Prostate gland (tissue), 2 donors: ENCODE data around the gene LRBA.

Experiments
- POLR2A ChIP-seq: fragments of 450-650 bp; IDR thresholded peaks from one replicate; pipeline ENCODE4 v1.6.1; 2016; ENCODE audit warnings: antibody characterized with exemption, mild to moderate bottlenecking
- TF ChIP-seq, protein P1 (sequence below), 4 experiments: fragments of 200-600 bp in 2 of 4; fragments of 450-650 bp in 2 of 4; sonication (generic) in 2 of 4; IDR thresholded peaks; 1 replicate in 3 of 4; 2 replicates in 1 of 4; pipeline ENCODE4 v1.5.1; 2016 to 2019; ENCODE audit warnings: antibody characterized with exemption in 4 of 4, mild to moderate bottlenecking in 2 of 4, moderate library complexity in 2 of 4

DNA sequence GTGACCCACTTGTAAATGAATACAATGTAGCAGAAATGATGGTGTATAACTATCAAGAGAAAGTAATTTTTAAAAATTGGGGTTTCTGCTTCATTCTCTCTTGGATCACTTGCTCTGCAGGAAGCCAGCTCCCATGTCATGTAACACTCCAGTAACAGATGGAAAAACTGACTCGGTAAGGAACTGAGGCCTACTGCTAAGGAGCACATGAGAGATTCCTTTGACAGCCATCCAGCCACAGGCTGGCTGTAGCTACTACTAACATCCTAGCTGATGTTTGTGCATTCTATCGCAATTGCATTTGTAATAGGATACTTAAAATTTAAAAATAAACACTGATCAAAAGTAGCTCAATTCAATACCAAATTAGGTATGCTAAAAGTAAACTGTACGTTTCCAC lies 535.4 kb downstream of the LRBA start:
- TF ChIP-seq, protein P1, sequence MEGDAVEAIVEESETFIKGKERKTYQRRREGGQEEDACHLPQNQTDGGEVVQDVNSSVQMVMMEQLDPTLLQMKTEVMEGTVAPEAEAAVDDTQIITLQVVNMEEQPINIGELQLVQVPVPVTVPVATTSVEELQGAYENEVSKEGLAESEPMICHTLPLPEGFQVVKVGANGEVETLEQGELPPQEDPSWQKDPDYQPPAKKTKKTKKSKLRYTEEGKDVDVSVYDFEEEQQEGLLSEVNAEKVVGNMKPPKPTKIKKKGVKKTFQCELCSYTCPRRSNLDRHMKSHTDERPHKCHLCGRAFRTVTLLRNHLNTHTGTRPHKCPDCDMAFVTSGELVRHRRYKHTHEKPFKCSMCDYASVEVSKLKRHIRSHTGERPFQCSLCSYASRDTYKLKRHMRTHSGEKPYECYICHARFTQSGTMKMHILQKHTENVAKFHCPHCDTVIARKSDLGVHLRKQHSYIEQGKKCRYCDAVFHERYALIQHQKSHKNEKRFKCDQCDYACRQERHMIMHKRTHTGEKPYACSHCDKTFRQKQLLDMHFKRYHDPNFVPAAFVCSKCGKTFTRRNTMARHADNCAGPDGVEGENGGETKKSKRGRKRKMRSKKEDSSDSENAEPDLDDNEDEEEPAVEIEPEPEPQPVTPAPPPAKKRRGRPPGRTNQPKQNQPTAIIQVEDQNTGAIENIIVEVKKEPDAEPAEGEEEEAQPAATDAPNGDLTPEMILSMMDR (IDR thresholded peaks at IDR 0.05): no peak
- TF ChIP-seq POLR2A: no peak
